Activated naive CD4-positive, alpha-beta T cell treated with Interleukin-2 at 50 U/mL for 16 hours (primary cell): ENCODE results near the gene ZNF627.
"Not testable (repeated sequence)": the region's sequence is repeated elsewhere in the genome, so short reads cannot be mapped to it uniquely, and the experiment has no call there.

Experiments used
- DNase-seq: peaks from one replicate; pipeline ENCODE4 v3.0.0-alpha.2; 2020

Gene ZNF627

DNA sequence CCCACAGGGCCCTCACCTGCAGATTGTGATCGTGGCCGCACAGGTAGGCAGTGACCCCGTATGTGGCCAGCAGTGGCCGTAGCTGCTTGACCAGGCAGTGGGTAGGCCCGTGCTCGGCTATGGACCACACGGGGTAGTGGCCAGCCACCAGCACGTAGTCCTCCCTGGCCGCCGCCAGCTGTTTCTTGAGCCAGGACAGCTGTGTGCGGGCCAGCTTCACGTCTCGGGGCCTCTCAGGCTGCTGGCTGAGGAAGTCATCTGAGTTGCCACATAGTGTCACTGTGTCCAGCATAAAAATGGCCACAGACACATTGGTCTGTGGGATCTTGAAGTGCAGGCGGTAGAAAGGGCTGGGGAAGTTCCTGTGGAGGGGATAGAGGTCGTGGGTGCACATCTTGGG, 21.1 kb upstream of the ZNF627 start:
- no peak for DNase-seq

GRCh38 chr19:11577451-11578257, 19.6 kb upstream of the ZNF627 start, which contains the start of gene ACP5:
TSS of gene ACP5 (minus strand) at chr19:11577645. CDS start at chr19:11577317, 328 bp downstream.
- DNase-seq: no peak

GRCh38 chr19:11578258-11579142, 18.8 kb upstream of the ZNF627 start:
- peak; percentile 48 for DNase-seq

GRCh38 chr19:11580116-11580515, 17.2 kb upstream of the ZNF627 start:
- DNase-seq: no peak

GRCh38 chr19:11581740-11582139, 15.5 kb upstream of the ZNF627 start:
- peak; percentile 46 for DNase-seq

DNA sequence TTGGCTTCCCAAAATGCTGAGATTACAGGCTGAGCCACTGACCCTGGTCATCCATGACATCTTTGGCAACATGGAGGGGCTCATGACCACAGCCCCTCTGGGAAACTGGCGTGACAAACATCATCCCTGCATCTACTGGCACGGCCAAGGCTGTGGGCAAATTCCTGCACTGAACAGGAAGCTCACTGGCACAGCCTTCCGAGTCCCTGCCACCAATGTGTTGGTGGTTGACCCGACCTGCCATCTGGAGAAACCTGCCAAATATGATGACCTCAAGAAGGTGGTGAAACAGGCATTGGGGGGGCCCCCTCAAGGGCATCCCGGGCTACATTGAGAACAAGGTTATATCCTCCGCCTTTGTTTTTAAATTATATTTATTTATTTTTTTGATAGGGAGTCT, 11.0 kb upstream of the ZNF627 start:
- no peak for DNase-seq

DNA sequence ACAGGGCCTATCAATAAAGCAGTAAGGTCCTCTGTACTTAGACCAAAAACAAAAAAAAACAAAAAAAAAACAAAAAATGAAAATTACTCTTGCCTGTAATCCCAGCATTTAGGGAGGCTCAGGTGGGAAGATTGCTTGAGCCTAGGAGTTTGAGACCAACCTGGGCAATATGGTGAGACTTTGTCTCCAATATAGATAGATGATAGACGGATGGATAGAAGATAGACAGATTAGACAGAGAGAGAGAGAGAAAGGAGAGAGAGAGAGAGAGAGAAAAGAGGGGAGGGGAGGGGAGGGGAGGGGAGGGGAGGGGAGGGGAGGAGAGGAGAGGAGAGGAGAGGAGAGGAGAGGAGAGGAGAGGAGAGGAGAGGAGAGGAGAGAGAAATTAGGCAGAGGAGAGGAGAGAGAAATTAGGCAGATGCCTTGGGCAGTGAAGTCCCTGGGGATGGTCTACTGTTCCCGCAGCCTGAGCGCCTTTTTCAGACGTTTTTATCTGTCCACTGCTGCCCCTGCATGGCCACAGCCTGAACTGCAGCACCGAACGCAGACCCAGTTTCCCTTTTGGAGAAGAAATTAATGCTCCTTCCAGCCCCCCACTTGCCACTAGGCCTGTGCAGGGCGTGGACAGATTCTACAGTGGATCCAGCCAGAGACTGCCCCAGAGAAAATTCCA, 9.8 kb upstream of the ZNF627 start:
- DNase-seq: peak; percentile 81

DNA sequence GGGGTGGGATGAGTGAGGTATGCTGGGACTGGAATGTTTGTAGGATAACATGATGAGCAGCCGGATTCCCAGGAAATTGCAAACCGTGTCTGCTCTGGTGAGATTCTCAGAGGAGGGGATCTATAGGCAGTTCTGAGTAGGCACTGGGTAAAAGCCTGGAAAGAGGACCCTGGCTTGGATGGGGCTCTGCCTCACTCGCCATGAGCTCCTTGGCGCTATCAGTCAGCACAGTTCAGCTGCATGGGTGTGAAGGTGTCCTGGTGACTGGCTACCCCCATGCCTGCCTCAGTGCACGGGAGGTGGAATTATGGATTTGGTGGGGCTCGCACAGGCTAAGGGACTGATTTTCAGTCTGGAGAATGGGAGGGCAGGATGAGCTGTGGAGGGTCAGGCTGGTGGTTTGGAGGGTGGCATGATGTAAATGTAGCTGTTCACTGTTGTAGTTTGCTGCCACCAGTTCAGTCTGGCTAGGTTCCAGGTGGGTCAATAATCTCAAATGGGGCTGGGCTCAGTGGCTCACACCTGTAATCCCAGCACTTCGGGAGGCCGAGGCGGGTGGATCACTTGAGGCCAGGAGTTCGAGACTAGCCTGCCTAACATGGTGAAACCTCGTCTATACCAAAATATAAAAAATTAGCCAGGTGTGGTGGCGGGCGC, 9.2 kb upstream of the ZNF627 start:
- DNase-seq: no peak

DNA sequence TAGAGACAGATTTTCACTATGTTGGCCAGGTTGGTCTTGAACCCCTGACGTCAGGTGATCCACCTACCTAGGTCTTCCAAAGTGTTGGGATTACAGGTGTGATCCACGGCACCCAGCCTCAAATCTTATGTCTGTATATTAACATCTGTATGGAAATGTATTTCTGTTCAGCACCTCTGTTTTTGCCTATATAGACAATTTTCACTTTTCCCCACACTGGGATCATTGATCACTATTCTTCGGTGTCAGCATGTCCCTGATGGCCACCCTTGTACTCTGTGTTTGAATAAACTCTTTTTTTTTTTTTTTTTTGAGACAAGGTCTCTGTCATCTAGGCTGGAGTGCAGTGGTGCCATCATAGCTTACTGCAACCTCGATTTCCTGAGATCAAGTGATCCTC, 3.2 kb upstream of the ZNF627 start:
- DNase-seq: no peak

GRCh38 chr19:11596156-11596555, 1.1 kb upstream of the ZNF627 start:
- DNase-seq: no peak

GRCh38 chr19:11598103-11598483, 810 bp downstream of the ZNF627 start:
- DNase-seq: no peak

DNA sequence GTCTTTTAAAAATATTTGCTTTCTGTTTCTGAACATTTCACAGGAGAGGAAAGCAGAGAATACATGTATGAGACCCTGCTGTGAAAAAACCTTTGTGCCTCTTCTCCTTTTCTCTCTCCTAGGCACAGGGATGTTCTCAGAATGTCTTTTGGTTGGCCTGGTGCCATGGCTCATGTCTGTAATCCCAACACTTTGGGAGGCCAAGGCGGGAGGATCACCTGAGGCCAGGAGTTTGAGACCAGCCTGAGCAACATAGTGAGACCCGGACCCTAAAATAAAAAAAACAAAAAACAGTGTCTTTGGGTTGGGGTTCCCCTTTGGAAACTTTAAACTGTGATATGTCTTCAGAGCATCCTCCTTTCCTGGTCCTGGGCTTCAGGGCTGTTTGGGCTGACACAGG, 1.5 kb downstream of the ZNF627 start:
- DNase-seq: no peak

- DNase-seq: not testable (repeated sequence)
These were observed 2.4 kb downstream of the ZNF627 start for GRCh38 chr19:11599704-11600103.

GRCh38 chr19:11606484-11606883, 9.2 kb downstream of the ZNF627 start:
- no peak for DNase-seq

DNA sequence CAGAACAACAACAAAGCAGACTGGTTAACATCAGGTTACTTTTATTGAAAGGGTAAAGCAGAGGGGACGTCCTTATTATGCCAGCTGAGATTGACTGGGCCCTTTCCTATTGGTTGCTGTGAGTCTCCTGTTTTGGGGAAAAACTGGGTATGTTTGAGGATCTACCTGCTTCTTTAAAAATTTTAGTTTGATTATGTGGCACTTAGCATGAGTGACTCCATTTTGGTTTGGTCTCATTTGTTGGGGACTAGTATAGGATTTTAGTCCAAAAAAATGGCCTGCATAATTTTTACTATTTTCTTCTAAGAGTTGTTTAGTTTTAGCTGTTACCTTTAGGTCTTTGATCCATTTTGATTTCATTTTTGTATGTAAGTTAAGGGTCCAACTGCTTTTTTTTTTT, 14.4 kb downstream of the ZNF627 start:
- no peak for DNase-seq

DNA sequence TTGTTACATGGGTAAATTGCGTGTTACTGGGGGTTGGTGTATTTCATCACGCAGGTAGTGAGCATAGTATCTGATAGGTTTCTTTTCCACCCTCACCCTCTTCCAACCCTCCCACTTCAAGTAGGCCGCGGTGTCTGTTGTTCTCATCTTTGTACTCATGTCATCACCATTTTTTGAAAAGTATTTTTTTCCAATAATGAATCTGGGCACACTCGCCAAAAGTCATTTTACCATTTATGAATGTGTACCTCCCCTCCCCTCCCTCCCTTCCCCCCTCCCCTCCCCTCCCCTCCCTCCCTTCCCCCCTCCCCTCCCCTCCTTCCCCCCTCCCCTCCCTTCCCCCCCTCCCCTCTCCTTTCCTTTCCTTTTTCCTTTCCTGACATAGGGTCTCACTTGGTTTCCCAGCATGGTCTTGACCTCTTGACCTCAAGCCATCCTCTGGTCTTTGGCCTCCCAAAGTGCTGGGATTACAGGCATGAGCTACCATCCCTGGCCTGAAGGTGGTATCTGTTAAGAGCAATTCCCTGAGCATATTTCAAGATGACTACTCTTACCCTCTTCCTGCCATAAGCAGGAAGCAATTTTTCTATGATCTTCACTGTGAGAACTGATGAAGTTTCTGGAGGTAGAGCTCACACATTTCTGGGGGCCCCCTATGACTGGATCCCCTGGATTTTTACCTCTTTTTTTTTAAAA, 15.7 kb downstream of the ZNF627 start:
- DNase-seq: no peak

DNA sequence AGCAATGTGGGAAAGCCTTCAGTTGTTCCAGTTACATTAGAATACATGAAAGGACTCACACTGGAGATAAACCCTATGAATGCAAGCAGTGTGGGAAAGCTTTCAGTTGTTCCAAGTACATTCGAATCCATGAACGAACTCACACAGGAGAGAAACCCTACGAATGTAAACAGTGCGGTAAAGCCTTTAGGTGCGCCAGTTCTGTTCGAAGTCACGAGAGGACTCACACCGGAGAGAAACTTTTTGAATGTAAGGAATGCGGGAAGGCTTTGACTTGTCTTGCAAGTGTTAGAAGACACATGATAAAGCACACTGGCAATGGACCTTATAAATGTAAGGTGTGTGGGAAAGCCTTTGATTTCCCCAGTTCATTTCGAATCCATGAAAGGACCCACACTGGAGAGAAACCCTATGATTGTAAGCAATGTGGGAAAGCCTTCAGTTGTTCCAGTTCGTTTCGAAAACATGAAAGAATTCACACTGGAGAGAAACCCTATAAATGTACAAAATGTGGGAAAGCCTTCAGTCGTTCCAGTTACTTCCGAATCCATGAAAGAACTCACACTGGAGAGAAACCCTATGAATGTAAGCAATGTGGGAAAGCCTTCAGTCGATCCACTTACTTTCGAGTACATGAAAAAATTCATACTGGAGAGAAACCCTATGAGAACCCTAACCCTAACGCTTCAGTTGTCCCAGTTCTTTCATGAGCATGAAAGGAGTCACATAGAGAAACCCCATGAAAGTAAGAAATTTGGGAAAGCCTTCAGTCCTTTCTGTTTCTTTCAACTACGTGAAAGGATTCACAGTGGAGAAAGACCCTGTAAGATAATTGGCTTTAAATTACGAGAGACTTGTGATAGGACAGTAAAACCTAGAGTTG, 20.1 kb downstream of the ZNF627 start:
- DNase-seq: no peak

GRCh38 chr19:11620553-11620952, 23.3 kb downstream of the ZNF627 start:
- DNase-seq: no peak

DNA sequence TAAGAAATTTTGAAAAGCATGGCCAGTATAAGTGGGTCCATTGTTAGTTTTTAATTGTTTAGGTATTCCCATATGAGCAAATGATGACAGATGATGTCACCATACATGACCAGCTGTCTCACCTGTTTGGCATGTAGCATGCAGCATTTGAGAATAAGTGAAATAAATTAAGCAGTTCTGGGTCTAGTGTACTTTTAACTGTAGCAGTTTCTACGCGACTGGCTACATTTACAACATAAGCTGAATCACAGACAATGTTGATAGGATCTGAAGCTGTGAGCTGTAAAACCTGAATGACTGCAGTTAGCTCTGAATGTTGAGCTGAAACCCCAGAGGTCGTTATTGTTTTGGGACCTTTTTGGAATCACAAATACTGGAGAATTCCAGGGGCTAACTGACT, 25.1 kb downstream of the ZNF627 start:
- DNase-seq: not testable (repeated sequence)

DNA sequence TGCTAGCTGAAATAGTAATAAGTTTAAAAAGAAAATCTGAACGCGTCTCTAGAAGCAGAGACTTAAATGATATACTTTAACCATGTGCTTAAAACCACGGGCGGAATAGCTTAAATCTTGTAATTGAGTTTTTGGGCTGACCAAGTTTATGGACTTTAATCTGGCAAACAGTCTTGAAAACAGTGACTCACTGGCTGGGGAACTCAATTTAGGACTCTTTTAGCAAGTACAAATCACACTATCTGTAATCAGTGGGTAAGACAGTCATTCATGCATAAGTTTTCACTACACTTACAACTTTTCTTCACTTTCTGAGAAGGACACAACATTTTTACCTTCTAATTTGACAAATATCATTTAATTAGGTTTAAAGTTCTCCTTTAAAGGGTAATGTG, 26.8 kb downstream of the ZNF627 start:
- no peak for DNase-seq

GRCh38 chr19:11626252-11626651, 29.0 kb downstream of the ZNF627 start:
- DNase-seq: no peak
